ENCODE results near the gene SOX30. TPM values are rescaled to one million over a fixed set of nuclear protein-coding genes. Genes with fewer than 3 reads are reported as not detected.

The SOX30 gene
- total RNA-seq, 4 donors from 2014 or later = 0.10 TPM; not detected in 3

- WGBS, 2 donors = 89 to 91% methylated on average over 5 of the region's 5 CpGs
- intact Hi-C loops (cut with DNase I; ENCODE audit: low total_unique reads) = no loop called here
- no peak for DNase-seq (ENCODE audit: low spot score in 2 of 2)
- no peak overlapping the region for H3K4me3 ChIP-seq (ENCODE audit: low read depth, poor library complexity, severe bottlenecking)
- TF ChIP-seq POLR2A (IDR thresholded peaks at IDR 0.05) (no peak), CTCF (IDR thresholded peaks at IDR 0.05) (no peak)
These were observed 39.7 kb downstream of the SOX30 start for GRCh38 chr5:157612581-157612980.

- TF ChIP-seq CTCF (IDR thresholded peaks at IDR 0.05) = no peak
- no peak for TF ChIP-seq POLR2A (IDR thresholded peaks at IDR 0.05)
- DNase-seq (ENCODE audit: low spot score in 2 of 2) = no peak
- WGBS, 2 donors = 51 to 64% methylated on average over 10 of the region's 10 CpGs
- intact Hi-C loops (cut with DNase I; ENCODE audit: low total_unique reads) = no loop called here
- H3K4me3 ChIP-seq (ENCODE audit: low read depth, poor library complexity, severe bottlenecking) = no peak overlapping the region
These were observed 40.4 kb downstream of the SOX30 start for GRCh38 chr5:157611571-157612476.

- H3K4me3 ChIP-seq (ENCODE audit: low read depth, poor library complexity, severe bottlenecking) = no peak overlapping the region
- no peak for DNase-seq (ENCODE audit: low spot score in 2 of 2)
- intact Hi-C loops (cut with DNase I; ENCODE audit: low total_unique reads) = no loop called here
- TF ChIP-seq CTCF (IDR thresholded peaks at IDR 0.05) = no peak
- WGBS, 2 donors = 86 to 90% methylated on average over 5 of the region's 5 CpGs
These were observed 41.2 kb downstream of the SOX30 start for GRCh38 chr5:157610990-157611389.

- no peak for DNase-seq (ENCODE audit: low spot score in 2 of 2)
- intact Hi-C loops (cut with DNase I; ENCODE audit: low total_unique reads) = no loop called here
- H3K4me3 ChIP-seq (ENCODE audit: low read depth, poor library complexity, severe bottlenecking) = no peak overlapping the region
- WGBS, 2 donors = 62 to 65% methylated on average over 8 of the region's 8 CpGs
- TF ChIP-seq CTCF (IDR thresholded peaks at IDR 0.05) (no peak), POLR2A (IDR thresholded peaks at IDR 0.05) (no peak)
These were observed 43.2 kb downstream of the SOX30 start for GRCh38 chr5:157608972-157609565.

- intact Hi-C loops (cut with DNase I; ENCODE audit: low total_unique reads) = no loop called here
- no peak for DNase-seq (ENCODE audit: low spot score in 2 of 2)
- TF ChIP-seq CTCF (IDR thresholded peaks at IDR 0.05) (no peak), POLR2A (IDR thresholded peaks at IDR 0.05) (no peak)
- H3K4me3 ChIP-seq (ENCODE audit: low read depth, poor library complexity, severe bottlenecking) = no peak overlapping the region
- 47 to 50% methylated on average over 7 of the region's 7 CpGs for WGBS, 2 donors
These were observed 44.7 kb downstream of the SOX30 start for GRCh38 chr5:157607371-157608161.
